ENCODE data around the gene TSPAN31.

GRCh38 chr12:57783861-57784260 lies 39.0 kb downstream of the TSPAN31 start:
- TF ChIP-seq CTCF (IDR thresholded peaks at IDR 0.05) (no peak), POLR2A (IDR thresholded peaks at IDR 0.05) (no peak)

All from sigmoid colon (tissue), 3 donors.